Esophagus squamous epithelium (tissue), 4 donors: ENCODE measurements around the gene SLC46A2.

Source experiments
- CTCF ChIP-seq, 6 experiments: fragments of 450-650 bp in 4 of 6; fragments of 200-600 bp in 2 of 6; sonication (generic) in 2 of 6; IDR thresholded peaks; one replicate each; pipeline ENCODE4 v1.5.1; 2016 to 2019; ENCODE audit warnings: antibody characterized with exemption in 6 of 6, mild to moderate bottlenecking in 4 of 6, moderate library complexity in 4 of 6
- POLR2A ChIP-seq, 4 donors: fragments of 450-650 bp; IDR thresholded peaks; one replicate each; pipeline ENCODE4 v1.6.1; 2017; ENCODE audit warnings: antibody characterized with exemption in 4 of 4, mild to moderate bottlenecking in 4 of 4, moderate library complexity in 3 of 4

GRCh38 chr9:112846528-112847488 lies 43.9 kb downstream of the SLC46A2 start:
- no peak for TF ChIP-seq POLR2A (IDR thresholded peaks at IDR 0.05)
- no peak for TF ChIP-seq CTCF (IDR thresholded peaks at IDR 0.05)
